H54 (cell line): ENCODE results near the gene BRPF3.

Experiments
- DNase-seq: peaks from one replicate; pipeline ENCODE4 v3.0.0; 2011; ENCODE audit warnings: low spot score, mixed read lengths; ENCODE audit not compliant: insufficient read length
- FAIRE-seq: peaks from 3 replicates; lab custom pipeline; 2011; peaks lifted over from hg19 to GRCh38; lab: Jason Lieb, UNC
- POLR2A ChIP-seq: IDR thresholded peaks from 2 replicates; pipeline ENCODE4 v1.6.1; 2011; ENCODE audit warnings: low read depth, mild to moderate bottlenecking, low read length

Gene BRPF3

GRCh38 chr6:36196113-36196879, at the start of gene BRPF3:
BRPF3 (plus strand) TSS chr6:36196744; CDS start chr6:36200323, 3,579 bp downstream.
- DNase-seq (peak; percentile 74), FAIRE-seq (no peak)
- peak; percentile 47 for TF ChIP-seq POLR2A

DNA sequence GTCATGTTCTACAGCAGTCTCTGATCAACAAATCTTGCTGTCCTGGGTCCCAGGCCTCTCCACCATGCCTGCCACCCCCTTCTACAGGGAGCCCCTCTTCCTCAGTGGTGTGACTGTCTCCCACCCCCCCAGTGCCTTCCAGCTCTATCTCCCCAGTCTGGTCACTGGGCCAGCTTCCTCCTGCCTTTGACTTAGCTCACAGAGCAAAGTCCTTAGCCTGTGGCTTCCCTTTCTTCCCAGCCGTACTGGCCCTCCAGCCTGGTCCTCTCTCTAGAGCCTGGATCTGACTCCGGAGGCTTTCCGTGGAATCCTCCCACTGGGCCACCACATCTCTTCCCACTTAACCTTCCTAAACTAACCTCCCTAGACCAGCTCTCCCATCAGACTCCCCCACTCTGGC, 49.2 kb upstream of the BRPF3 start:
- no peak for TF ChIP-seq POLR2A
- DNase-seq (no peak), FAIRE-seq (no peak)

- DNase-seq (no peak), FAIRE-seq (no peak)
- TF ChIP-seq POLR2A: no peak
Observed at GRCh38 chr6:36149476-36149875, 47.1 kb upstream of the BRPF3 start.

DNA sequence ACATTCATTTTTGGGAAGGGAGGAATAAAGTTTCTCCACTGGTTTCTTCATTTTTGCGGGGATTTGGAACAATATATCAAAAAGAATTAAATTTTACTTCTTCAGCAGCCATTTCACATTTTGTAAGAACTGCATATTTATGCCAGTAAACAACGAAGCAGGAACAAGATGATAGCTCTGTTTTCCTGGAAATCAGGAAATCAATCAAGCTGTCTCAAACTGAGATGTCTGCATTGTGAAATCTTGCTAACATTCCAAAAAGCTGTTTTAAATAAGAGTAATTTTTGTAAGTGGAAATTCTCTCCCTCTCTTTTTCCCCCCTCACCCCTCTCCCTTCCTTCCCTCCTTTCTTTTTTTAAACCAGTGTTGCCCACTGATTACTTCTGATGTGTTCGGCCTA, 46.3 kb upstream of the BRPF3 start:
- no peak for DNase-seq
- FAIRE-seq: no peak
- TF ChIP-seq POLR2A: no peak

DNA sequence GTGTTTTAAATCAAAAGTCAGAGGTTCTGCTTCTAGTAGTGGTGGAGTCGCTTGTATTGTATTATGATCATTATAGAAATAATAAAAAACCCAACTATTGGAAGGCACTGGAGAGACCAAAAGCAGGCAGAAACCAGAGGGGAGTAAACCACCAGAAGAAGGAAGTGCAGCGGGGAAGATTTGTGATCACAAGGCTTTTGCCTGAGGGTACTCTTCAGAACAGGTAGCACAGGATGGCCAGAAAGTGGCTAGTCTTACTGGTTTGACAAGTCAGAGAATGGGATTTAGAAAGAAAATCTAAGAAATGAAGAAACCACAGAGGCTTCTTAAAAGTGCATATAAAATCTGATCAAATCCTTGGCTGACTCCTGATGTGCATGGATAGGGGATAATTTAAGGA, 42.3 kb upstream of the BRPF3 start:
- FAIRE-seq: no peak
- no peak for TF ChIP-seq POLR2A
- DNase-seq: no peak

DNA sequence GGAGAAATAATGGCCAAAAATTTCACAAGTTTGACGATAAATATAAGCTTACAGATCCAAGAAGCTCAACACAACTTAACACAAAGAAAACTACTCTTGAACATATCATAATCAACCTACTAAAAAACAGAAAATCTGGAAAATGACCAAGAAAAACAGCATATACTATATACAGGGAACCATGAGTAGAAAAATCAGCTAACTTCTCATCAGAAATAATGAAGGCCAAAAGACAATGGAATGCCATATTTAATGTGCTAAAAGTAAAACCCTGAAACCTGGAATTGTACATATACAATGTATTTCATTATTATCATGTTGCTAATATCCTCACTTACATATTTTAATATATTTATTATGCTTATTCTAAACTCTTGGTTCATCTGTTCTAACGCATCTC, 40.9 kb upstream of the BRPF3 start:
- FAIRE-seq (no peak), DNase-seq (no peak)
- TF ChIP-seq POLR2A: no peak

- TF ChIP-seq POLR2A: no peak
- DNase-seq: no peak
- FAIRE-seq: no peak
Observed at GRCh38 chr6:36160147-36160760, 36.3 kb upstream of the BRPF3 start.

- DNase-seq (no peak), FAIRE-seq (no peak)
- no peak for TF ChIP-seq POLR2A
Observed at GRCh38 chr6:36169023-36170007, 27.2 kb upstream of the BRPF3 start.

DNA sequence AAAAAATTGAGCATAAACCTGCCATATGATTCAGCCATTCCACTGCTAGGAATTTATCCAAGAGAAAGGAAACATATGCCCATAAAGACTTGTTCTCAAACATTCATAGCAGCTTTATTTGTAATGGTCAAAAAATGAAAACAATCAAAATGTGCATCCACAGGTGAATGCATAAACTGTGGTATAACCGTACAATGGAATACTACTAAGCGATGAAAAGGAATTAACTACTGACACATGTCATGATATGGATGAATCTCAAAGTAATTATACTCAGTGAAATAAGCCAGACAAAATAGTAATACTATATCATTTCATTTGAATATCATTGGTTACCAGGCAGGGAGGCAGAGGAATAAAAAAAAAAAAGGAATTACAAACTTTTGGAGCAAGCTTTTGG, 25.8 kb upstream of the BRPF3 start:
- TF ChIP-seq POLR2A: no peak
- FAIRE-seq: no peak
- DNase-seq: no peak

- DNase-seq (no peak), FAIRE-seq (no peak)
Observed at GRCh38 chr6:36171573-36171972, 25.0 kb upstream of the BRPF3 start.

GRCh38 chr6:36177166-36177565, 19.4 kb upstream of the BRPF3 start:
- no peak for FAIRE-seq
- no peak for TF ChIP-seq POLR2A
- DNase-seq: no peak

More at GRCh38 chr6:36171573-36171972, 25.0 kb upstream of the BRPF3 start:
- no peak for TF ChIP-seq POLR2A

GRCh38 chr6:36178544-36178943, 18.0 kb upstream of the BRPF3 start:
- no peak for FAIRE-seq
- TF ChIP-seq POLR2A: no peak
- DNase-seq: no peak

DNA sequence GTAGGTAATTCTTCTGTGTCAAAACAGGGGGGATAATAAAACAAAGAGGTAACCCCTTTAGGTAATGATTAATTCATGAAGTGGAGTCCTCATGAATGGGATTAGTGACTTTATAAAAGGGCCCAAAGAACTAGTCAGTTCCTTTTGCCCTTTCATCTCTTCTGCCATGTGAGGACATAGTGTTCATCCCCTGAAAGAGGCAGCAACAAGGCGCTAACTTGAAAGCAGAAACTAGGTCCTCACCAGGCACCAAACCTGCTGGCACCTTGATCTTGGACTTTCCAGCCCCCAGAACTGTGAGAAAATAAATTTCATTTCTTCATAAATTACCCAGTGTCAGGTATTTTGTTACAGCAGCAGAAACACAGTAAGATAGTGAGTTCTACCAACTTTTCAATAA, 16.4 kb upstream of the BRPF3 start:
- no peak for TF ChIP-seq POLR2A
- FAIRE-seq (no peak), DNase-seq (no peak)

DNA sequence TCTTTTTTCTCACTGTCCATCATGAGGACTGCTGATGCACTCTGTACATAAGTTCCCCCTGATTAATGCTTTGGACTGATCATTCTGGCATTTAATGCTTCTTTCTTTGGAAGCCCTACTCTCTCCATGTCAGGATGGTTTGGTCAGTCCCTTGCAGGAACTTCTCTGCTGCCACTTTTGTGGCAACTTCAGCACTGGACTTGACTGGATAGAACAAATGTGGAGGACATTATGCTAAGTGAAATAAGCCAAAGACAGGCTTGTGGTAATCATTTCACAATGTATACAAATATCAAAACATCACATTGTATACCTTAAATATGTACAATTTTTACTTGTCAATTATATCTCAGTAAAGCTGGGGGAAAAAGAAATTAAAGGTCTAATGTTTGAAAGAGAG, 12.2 kb upstream of the BRPF3 start:
- DNase-seq (no peak), FAIRE-seq (no peak)
- TF ChIP-seq POLR2A: no peak
